Liver (tissue), 9 donors: ENCODE results near the gene CHCHD4. TPM values are rescaled to one million over a fixed set of nuclear protein-coding genes. Genes with fewer than 3 reads are reported as not detected.

ENCODE experiments used
- DNase-seq: peaks from one replicate; pipeline ENCODE4 v3.0.0-alpha.2; 2017; ENCODE audit warnings: low spot score
- H3K27ac ChIP-seq, 2 donors: one replicate each; pipeline ENCODE4 v1.7.0; 2013; ENCODE audit warnings: inconsistent platforms in 2 of 2, low read length in 2 of 2, control low read depth in 1 of 2, low read depth in 1 of 2, mild to moderate bottlenecking in 1 of 2
- H3K27me3 ChIP-seq, 4 donors: one replicate each; pipeline versions ENCODE4 v1.6.1 to v1.7.0; 2013; ENCODE audit warnings: low read length in 3 of 4, inconsistent platforms in 1 of 4, mild to moderate bottlenecking in 1 of 4, moderate library complexity in 1 of 4; ENCODE audit not compliant: control insufficient read depth in 4 of 4, insufficient read depth in 4 of 4
- H3K36me3 ChIP-seq, 4 donors: one replicate each; pipeline versions ENCODE4 v1.6.1 to v1.7.0; 2013; ENCODE audit warnings: low read length in 3 of 4, mild to moderate bottlenecking in 3 of 4, low read depth in 1 of 4, moderate library complexity in 1 of 4; ENCODE audit not compliant: control insufficient read depth in 4 of 4, insufficient read depth in 3 of 4
- H3K4me1 ChIP-seq, 4 donors: one replicate each; pipeline versions ENCODE4 v1.6.1 to v1.7.0; 2013; ENCODE audit warnings: low read length in 3 of 4, mild to moderate bottlenecking in 3 of 4, moderate library complexity in 1 of 4; ENCODE audit not compliant: control insufficient read depth in 4 of 4, insufficient read depth in 4 of 4
- H3K4me3 ChIP-seq, 3 donors: one replicate each; pipeline versions ENCODE4 v1.6.1 to v1.7.0; 2013; ENCODE audit warnings: low read length in 3 of 3, control low read depth in 1 of 3, low read depth in 1 of 3, mild to moderate bottlenecking in 1 of 3
- H3K9ac ChIP-seq, 2 donors: one replicate each; pipeline ENCODE4 v1.7.0; 2013; ENCODE audit warnings: low read length in 2 of 2, mild to moderate bottlenecking in 2 of 2, moderate library complexity in 2 of 2, control low read depth in 1 of 2, low read depth in 1 of 2
- H3K9me3 ChIP-seq, 4 donors: one replicate each; pipeline versions ENCODE4 v1.6.1 to v1.7.0; 2013; ENCODE audit warnings: low read length in 3 of 4; ENCODE audit not compliant: control insufficient read depth in 4 of 4
- ATF3 ChIP-seq: IDR thresholded peaks from 2 replicates; pipeline ENCODE4 v1.6.1; 2016; ENCODE audit warnings: antibody characterized with exemption
- CTCF ChIP-seq: fragments of 150-350 bp; IDR thresholded peaks from 2 replicates; pipeline ENCODE4 v1.5.1; 2017; ENCODE audit warnings: improper control_type of control experiment, low read depth, low read length; ENCODE audit not compliant: missing input control
- EGR1 ChIP-seq, 2 donors: IDR thresholded peaks; 2 replicates each; pipeline ENCODE4 v1.6.1; 2016 to 2018; ENCODE audit warnings: antibody characterized with exemption in 2 of 2, low read depth in 2 of 2
- FOXA1 ChIP-seq: IDR thresholded peaks from 2 replicates; pipeline ENCODE4 v1.6.1; 2016; ENCODE audit warnings: antibody characterized with exemption
- FOXA2 ChIP-seq: IDR thresholded peaks from 2 replicates; pipeline ENCODE4 v1.6.1; 2016; ENCODE audit warnings: antibody characterized with exemption
- GABPA ChIP-seq, 2 donors: IDR thresholded peaks in 1 of 2; conservative IDR thresholded peaks in 1 of 2; 2 replicates each; pipeline ENCODE4 v1.6.1; 2016; ENCODE audit warnings: antibody characterized with exemption in 2 of 2, mild to moderate bottlenecking in 1 of 2, moderate library complexity in 1 of 2
- HNF4A ChIP-seq, 2 donors: conservative IDR thresholded peaks; 2 replicates each; pipeline ENCODE4 v1.6.1; 2016; ENCODE audit warnings: antibody characterized with exemption in 2 of 2, mild to moderate bottlenecking in 2 of 2
- HNF4G ChIP-seq: IDR thresholded peaks from 2 replicates; pipeline ENCODE4 v1.6.1; 2016; ENCODE audit warnings: antibody characterized with exemption
- JUND ChIP-seq, 2 donors: IDR thresholded peaks; 2 replicates each; pipeline ENCODE4 v1.6.1; 2016; ENCODE audit warnings: antibody characterized with exemption in 2 of 2
- NR2F2 ChIP-seq: IDR thresholded peaks from 2 replicates; pipeline ENCODE4 v1.6.1; 2016; ENCODE audit warnings: antibody characterized with exemption
- RAD21 ChIP-seq, 2 donors: IDR thresholded peaks; 2 replicates each; pipeline ENCODE4 v1.6.1; 2016; ENCODE audit warnings: antibody characterized with exemption in 2 of 2, mild to moderate bottlenecking in 2 of 2
- RXRA ChIP-seq, 2 donors: IDR thresholded peaks; 2 replicates each; pipeline ENCODE4 v1.6.1; 2017 to 2018; ENCODE audit warnings: antibody characterized with exemption in 2 of 2, mild to moderate bottlenecking in 1 of 2
- SP1 ChIP-seq: IDR thresholded peaks from 2 replicates; pipeline ENCODE4 v1.6.1; 2018; ENCODE audit warnings: antibody characterized with exemption, mild to moderate bottlenecking
- TAF1 ChIP-seq: conservative IDR thresholded peaks from 2 replicates; pipeline ENCODE4 v1.6.1; 2016; ENCODE audit warnings: antibody characterized with exemption, mild to moderate bottlenecking
- YY1 ChIP-seq: IDR thresholded peaks from 2 replicates; pipeline ENCODE4 v1.6.1; 2016; ENCODE audit warnings: antibody characterized with exemption, mild to moderate bottlenecking
- ZBTB33 ChIP-seq: IDR thresholded peaks from 2 replicates; pipeline ENCODE4 v1.6.1; 2016; ENCODE audit warnings: antibody characterized with exemption
- WGBS: extraction: QIAGEN DNeasy Blood & Tissue Kit; methylation state at CpG from one replicate; pipeline ENCODE4 v1.1.7; 2013; 5-methylcytosine and 5-hydroxymethylcytosine counted together
- polyA plus RNA-seq, 2 donors: library from polyadenylated mRNA; stranded (reverse) in 1 of 2; unstranded in 1 of 2; fragments of 200-250 nt in 1 of 2; fragments of >200 nt in 1 of 2; fragmentation: Nextera tagmentation in 1 of 2; extraction: Ambion mirVana in 1 of 2; gene quantifications; one replicate each; pipeline versions ENCODE4 v1.2.1 to v1.2.3, GENCODE V29; 2013 to 2015
- total RNA-seq, 2 donors: library from RNA; depleted of rRNA; stranded (reverse); fragments of >200 nt; gene quantifications; one replicate each; pipeline ENCODE4 v1.2.3, GENCODE V29; 2014
- TF ChIP-seq, protein P1 (sequence below): IDR thresholded peaks from 2 replicates; pipeline ENCODE4 v1.6.1; 2016; ENCODE audit warnings: antibody characterized with exemption
- TF ChIP-seq, protein P2 (sequence below): IDR thresholded peaks from 2 replicates; pipeline ENCODE4 v1.6.1; 2016; ENCODE audit warnings: antibody characterized with exemption, mild to moderate bottlenecking
- donor health status: healthy.
- donor health status: healthy.
- donor health status: healthy.
- donor health status: healthy.
- donor health status: healthy.

CHCHD4 gene
- total and polyA plus RNA-seq, 4 donors: 7.0 to 11.3 (median 9.5) TPM

DNA sequence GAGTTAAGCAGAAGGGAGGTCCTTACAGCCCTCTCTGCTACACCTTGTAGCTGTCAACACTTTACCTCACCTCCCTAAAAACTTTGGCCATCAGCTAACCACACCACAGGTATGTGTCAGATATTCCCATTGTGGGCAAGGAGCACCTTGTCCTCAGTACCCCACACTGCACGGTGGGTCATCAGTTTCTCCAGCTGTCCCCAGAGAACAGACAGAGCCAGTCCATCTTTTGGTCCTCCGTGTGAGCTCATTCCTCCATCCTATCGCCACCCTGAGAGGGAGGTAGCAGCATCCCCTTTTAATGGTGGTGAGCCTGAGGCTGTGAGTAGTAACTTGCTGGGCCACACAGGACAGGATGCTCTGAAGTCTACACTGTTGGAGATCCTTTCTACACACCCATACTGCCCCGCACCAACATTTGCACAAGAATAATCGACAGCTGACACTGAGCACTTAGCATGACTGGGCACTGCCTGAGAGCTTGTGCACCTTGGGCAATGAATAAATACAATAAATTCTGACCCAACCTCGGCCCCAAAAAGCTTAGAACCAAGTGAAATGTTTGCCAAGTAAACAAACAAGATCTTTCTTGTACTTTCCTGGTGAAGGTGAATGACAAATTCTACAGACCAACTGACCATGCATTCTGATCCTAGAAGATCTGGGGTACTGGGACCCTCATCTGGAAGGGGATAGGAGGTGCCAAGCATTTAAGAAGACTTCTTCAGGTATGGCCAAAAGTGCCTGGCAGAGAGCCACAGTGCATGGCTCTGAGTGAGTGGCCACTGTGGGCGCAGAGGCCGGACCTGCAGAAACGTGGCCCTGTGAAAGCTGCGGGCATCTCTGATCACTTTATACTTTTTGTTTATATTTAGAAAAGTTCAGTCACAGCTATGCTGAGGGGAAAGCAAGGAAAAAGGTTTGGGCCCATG is 6.9 kb downstream of the CHCHD4 start:
- H3K4me1 ChIP-seq: peaks cover 17 to 62% (median 52%) of the 10 kb centered on the region in 4 donors
- TF ChIP-seq NR2F2 (no peak), RXRA (IDR thresholded peaks at IDR 0.05) (peak in 1 of 2 donors; percentile 16), YY1 (no peak), JUND (IDR thresholded peaks at IDR 0.05) (no peak), GABPA (IDR thresholded peaks at IDR 0.05 in 1 of 2, conservative IDR thresholded peaks at IDR 0.05 in 1 of 2) (no peak)
- TF ChIP-seq, protein P1, sequence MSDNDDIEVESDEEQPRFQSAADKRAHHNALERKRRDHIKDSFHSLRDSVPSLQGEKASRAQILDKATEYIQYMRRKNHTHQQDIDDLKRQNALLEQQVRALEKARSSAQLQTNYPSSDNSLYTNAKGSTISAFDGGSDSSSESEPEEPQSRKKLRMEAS: no peak
- peak; percentile 31 for DNase-seq
- no peaks in the 10 kb centered on the region for H3K27me3 ChIP-seq
- peak overlapping the region in 1 of 2 donors; percentile 65 for H3K27ac ChIP-seq
- H3K9me3 ChIP-seq: no peaks in the 10 kb centered on the region
- peaks cover 2 to 14% (median 12%) of the 10 kb centered on the region in 4 donors for H3K36me3 ChIP-seq
- no peak overlapping the region for H3K4me3 ChIP-seq
- H3K9ac ChIP-seq: no peak overlapping the region
- WGBS: 71% methylated on average over 10 of the region's 10 CpGs

DNA sequence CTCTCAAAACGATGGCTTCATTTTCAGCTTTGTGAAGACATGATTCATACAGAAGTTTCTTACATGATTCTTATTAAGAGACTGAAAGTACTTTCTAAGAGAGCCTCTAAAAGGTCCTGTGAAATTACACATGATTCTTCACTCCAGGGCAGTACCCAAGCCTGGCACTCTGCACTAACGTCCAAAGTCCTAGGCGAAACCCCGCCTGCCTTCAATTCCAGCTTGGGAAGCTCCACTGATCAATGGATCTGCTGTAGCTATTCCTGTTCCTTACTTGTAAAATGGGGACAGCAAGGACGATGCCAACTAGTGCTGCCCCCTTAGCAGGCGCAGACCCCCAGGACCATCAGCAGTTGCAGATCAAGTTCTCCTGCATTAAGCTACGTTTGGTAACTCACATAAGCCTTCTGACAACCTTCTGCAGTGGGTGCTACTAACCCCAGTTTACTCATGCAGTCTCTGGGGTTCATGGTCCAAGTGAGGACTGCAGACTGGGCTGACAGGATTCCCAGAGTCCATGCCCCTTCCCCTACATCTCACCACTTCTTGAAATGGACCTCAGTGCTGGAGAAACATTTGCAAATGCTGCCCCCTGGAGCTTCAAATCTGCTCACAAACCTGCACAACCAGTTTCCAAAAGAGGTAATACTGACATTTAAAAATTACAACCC is 10.6 kb downstream of the CHCHD4 start:
- peaks cover 10 to 48% (median 37%) of the 10 kb centered on the region in 4 donors for H3K4me1 ChIP-seq
- H3K27ac ChIP-seq: peak overlapping the region in 1 of 2 donors; percentile 36
- peaks cover 2 to 22% (median 16%) of the 10 kb centered on the region in 4 donors for H3K36me3 ChIP-seq
- WGBS: 38% methylated on average over 7 of the region's 7 CpGs
- no peaks in the 10 kb centered on the region for H3K9me3 ChIP-seq
- no peak overlapping the region for H3K9ac ChIP-seq
- no peak overlapping the region for H3K4me3 ChIP-seq
- no peak for TF ChIP-seq GABPA (IDR thresholded peaks at IDR 0.05 in 1 of 2, conservative IDR thresholded peaks at IDR 0.05 in 1 of 2)
- peak; percentile 90 for TF ChIP-seq SP1
- no peak for TF ChIP-seq ZBTB33
- TF ChIP-seq RXRA (IDR thresholded peaks at IDR 0.05): peak; percentile 78 to 81
- TF ChIP-seq FOXA2: no peak
- TF ChIP-seq HNF4A (conservative IDR thresholded peaks at IDR 0.05): peak; percentile 97 to 98
- TF ChIP-seq JUND (IDR thresholded peaks at IDR 0.05): peak in 1 of 2 donors; percentile 45
- TF ChIP-seq, protein P2, sequence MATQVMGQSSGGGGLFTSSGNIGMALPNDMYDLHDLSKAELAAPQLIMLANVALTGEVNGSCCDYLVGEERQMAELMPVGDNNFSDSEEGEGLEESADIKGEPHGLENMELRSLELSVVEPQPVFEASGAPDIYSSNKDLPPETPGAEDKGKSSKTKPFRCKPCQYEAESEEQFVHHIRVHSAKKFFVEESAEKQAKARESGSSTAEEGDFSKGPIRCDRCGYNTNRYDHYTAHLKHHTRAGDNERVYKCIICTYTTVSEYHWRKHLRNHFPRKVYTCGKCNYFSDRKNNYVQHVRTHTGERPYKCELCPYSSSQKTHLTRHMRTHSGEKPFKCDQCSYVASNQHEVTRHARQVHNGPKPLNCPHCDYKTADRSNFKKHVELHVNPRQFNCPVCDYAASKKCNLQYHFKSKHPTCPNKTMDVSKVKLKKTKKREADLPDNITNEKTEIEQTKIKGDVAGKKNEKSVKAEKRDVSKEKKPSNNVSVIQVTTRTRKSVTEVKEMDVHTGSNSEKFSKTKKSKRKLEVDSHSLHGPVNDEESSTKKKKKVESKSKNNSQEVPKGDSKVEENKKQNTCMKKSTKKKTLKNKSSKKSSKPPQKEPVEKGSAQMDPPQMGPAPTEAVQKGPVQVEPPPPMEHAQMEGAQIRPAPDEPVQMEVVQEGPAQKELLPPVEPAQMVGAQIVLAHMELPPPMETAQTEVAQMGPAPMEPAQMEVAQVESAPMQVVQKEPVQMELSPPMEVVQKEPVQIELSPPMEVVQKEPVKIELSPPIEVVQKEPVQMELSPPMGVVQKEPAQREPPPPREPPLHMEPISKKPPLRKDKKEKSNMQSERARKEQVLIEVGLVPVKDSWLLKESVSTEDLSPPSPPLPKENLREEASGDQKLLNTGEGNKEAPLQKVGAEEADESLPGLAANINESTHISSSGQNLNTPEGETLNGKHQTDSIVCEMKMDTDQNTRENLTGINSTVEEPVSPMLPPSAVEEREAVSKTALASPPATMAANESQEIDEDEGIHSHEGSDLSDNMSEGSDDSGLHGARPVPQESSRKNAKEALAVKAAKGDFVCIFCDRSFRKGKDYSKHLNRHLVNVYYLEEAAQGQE: peak; percentile 25
- peak; percentile 91 for TF ChIP-seq HNF4G
- no peak for TF ChIP-seq FOXA1
- peak; percentile 63 to 69 for TF ChIP-seq RAD21 (IDR thresholded peaks at IDR 0.05)
- TF ChIP-seq, protein P1: peak; percentile 33
- TF ChIP-seq NR2F2: no peak
- no peak for TF ChIP-seq TAF1
- peak; percentile 40 for TF ChIP-seq CTCF
- TF ChIP-seq ATF3: peak; percentile 10
- TF ChIP-seq EGR1 (IDR thresholded peaks at IDR 0.05; ENCODE audit: low read depth in 2 of 2): no peak
- TF ChIP-seq YY1: no peak
- no peaks in the 10 kb centered on the region for H3K27me3 ChIP-seq
- DNase-seq: no peak
